GM06990 (cell line): Measurements from ENCODE around the gene KCNJ13.

ENCODE experiments used
- DNase-seq: peaks from one replicate; pipeline ENCODE4 v3.0.0-alpha.2; 2011; ENCODE audit not compliant: insufficient read length; ENCODE audit errors: extremely low read depth
- H3K27me3 ChIP-seq: replicated peaks from 2 replicates; pipeline ENCODE4 v1.6.0; 2011; ENCODE audit warnings: low read length; ENCODE audit not compliant: control insufficient read depth, insufficient read depth
- H3K36me3 ChIP-seq: 2 replicates; pipeline ENCODE4 v1.5.1; 2011; ENCODE audit warnings: low read length; ENCODE audit not compliant: control insufficient read depth, insufficient read depth
- H3K4me3 ChIP-seq: replicated peaks from 2 replicates; pipeline ENCODE4 v1.5.1; 2011; ENCODE audit warnings: low read depth, mild to moderate bottlenecking, control low read depth, low read length
- CTCF ChIP-seq: IDR thresholded peaks from 2 replicates; pipeline ENCODE4 v1.5.1; 2011; ENCODE audit warnings: low read length, control low read depth, mild to moderate bottlenecking, inconsistent platforms; ENCODE audit not compliant: insufficient read depth, poor library complexity, severe bottlenecking

The KCNJ13 gene

GRCh38 chr2:232809349-232810124, 33.2 kb upstream of the KCNJ13 start:
- Histone ChIP-seq H3K27me3 (no peaks in the 10 kb centered on the region), H3K36me3 (peaks cover 3% of the 10 kb centered on the region), H3K4me3 (no peak overlapping the region)
- DNase-seq = no peak
- no peak for TF ChIP-seq CTCF

DNA sequence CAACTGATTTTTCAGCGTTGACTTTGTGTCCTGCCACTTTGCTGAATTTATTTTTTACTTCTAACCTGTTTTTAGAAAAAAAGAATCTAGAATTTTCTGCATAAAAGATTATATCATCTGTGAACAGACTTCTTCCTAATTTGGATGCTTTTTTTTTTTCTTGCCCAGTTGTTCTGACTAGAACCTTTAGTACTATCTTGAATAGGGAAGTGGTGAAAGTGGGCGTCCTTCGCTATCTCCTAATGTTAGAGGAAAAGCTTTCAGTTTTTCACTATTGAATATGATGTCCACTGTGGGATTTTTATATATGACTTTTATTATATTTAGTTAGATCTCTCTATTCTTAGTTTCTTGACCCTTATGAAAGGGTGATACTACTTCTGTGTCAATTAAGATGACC, 25.7 kb upstream of the KCNJ13 start:
- Histone ChIP-seq H3K4me3 (no peak overlapping the region), H3K36me3 (peaks cover 7% of the 10 kb centered on the region), H3K27me3 (no peaks in the 10 kb centered on the region)
- DNase-seq = no peak
- no peak for TF ChIP-seq CTCF

- H3K36me3 ChIP-seq = peaks cover 4% of the 10 kb centered on the region
- TF ChIP-seq CTCF = no peak
Measured at GRCh38 chr2:232800166-232800565, 23.8 kb upstream of the KCNJ13 start.

DNA sequence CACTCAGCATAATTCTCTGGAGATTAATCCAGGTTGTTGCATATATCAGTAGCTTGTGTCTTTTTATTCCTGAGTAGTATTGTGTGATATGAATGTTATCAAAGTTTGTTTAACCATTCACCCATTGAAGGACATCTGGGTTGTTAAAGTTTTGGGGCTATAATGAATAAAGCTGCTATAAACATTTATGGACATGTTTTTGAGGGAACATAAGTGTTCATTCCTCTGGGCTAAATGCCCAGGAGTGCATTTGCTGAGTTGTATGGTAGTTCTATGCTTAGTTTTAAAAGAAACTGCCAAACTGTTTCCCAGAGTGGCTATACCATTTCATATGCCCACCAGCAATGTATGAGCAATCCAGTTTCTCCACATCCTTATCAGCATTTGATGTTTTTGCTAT, 21.8 kb upstream of the KCNJ13 start:
- H3K36me3 ChIP-seq = peaks cover 6% of the 10 kb centered on the region
- TF ChIP-seq CTCF = no peak

More at GRCh38 chr2:232800166-232800565, 23.8 kb upstream of the KCNJ13 start:
- Histone ChIP-seq H3K4me3 (no peak overlapping the region), H3K27me3 (no peaks in the 10 kb centered on the region)
- no peak for DNase-seq

DNA sequence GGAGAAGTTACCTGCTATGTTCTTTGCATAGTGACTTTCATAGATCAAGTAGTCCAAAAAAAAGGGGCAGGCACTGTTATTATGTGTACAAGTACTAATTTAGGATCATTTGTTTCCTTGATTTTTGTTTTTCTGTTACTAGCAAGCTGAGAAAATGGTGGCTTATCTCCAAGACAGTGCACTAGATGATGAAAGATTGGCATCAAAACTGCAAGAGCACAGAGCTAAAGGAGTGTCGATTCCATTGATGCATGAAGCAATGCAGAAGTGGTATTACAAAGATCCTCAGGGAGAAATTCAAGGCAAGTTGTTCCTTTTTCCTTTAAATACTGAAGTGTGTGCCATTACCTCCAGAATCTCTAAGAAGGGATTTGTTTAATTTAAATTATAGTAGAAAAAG, 19.6 kb upstream of the KCNJ13 start:
- no peak overlapping the region for H3K4me3 ChIP-seq
- no peak for TF ChIP-seq CTCF
- H3K27me3 ChIP-seq = no peaks in the 10 kb centered on the region
- H3K36me3 ChIP-seq = peaks cover 17% of the 10 kb centered on the region
- no peak for DNase-seq

More for the DNA sequence above, 21.8 kb upstream of the KCNJ13 start:
- no peaks in the 10 kb centered on the region for H3K27me3 ChIP-seq
- no peak overlapping the region for H3K4me3 ChIP-seq
- DNase-seq = no peak
